Endodermal cell (in vitro differentiated cells): ENCODE data around the gene OR1F1. TPM values are rescaled to one million over a fixed set of nuclear protein-coding genes. Genes with fewer than 3 reads are reported as not detected.

Source experiments
- DNase-seq: peaks from one replicate; pipeline ENCODE4 v3.0.0-alpha.2; 2017
- H3K27ac ChIP-seq: 2 replicates; pipeline ENCODE4 v1.5.1; 2013; ENCODE audit warnings: mild to moderate bottlenecking, low read depth, low read length, moderate library complexity
- H3K27me3 ChIP-seq: 2 replicates; pipeline ENCODE4 v1.6.1; 2013; ENCODE audit warnings: mild to moderate bottlenecking, low read length, moderate library complexity; ENCODE audit not compliant: insufficient read depth, control insufficient read depth, poor library complexity, severe bottlenecking
- H3K36me3 ChIP-seq: 2 replicates; pipeline ENCODE4 v1.7.0; 2013; ENCODE audit warnings: mild to moderate bottlenecking, low read length, moderate library complexity; ENCODE audit not compliant: control insufficient read depth, insufficient read depth
- H3K4me1 ChIP-seq: one replicate; pipeline ENCODE4 v1.7.0; 2013; ENCODE audit warnings: low read length; ENCODE audit not compliant: control insufficient read depth, insufficient read depth
- H3K4me3 ChIP-seq: 2 replicates; pipeline ENCODE4 v1.5.1; 2013; ENCODE audit warnings: mild to moderate bottlenecking, low read length, moderate library complexity
- H3K9ac ChIP-seq: 2 replicates; pipeline ENCODE4 v1.6.1; 2013; ENCODE audit warnings: mild to moderate bottlenecking, low read length, moderate library complexity; ENCODE audit not compliant: poor library complexity, severe bottlenecking; ENCODE audit errors: extremely low read depth
- H3K9me3 ChIP-seq: 2 replicates; pipeline ENCODE4 v1.6.1; 2013; ENCODE audit warnings: mild to moderate bottlenecking, low read length, moderate library complexity; ENCODE audit not compliant: control insufficient read depth
- H3K27ac Mint-ChIP-seq: 2 replicates; pipeline ENCODE4 v1.8.0; 2020; ENCODE audit warnings: mixed read lengths
- H3K27me3 Mint-ChIP-seq: 2 replicates; pipeline ENCODE4 v1.8.0; 2021; ENCODE audit warnings: mild to moderate bottlenecking, mixed read lengths; ENCODE audit not compliant: insufficient read depth
- H3K36me3 Mint-ChIP-seq: 2 replicates; pipeline ENCODE4 v1.8.0; 2020; ENCODE audit warnings: low read depth, mixed read lengths
- H3K4me1 Mint-ChIP-seq: 2 replicates; pipeline ENCODE4 v1.8.0; 2020; ENCODE audit warnings: mixed read lengths
- H3K4me3 Mint-ChIP-seq: 2 replicates; pipeline ENCODE4 v1.8.0; 2020; ENCODE audit warnings: mild to moderate bottlenecking, moderate library complexity, mixed read lengths
- H3K9me3 Mint-ChIP-seq: 2 replicates; pipeline ENCODE4 v1.8.0; 2020; ENCODE audit warnings: mild to moderate bottlenecking, mixed read lengths
- WGBS, 2 experiments: methylation state at CpG; one replicate each; pipeline versions ENCODE4 v1.1.5 to v1.1.7; 2013; ENCODE audit warnings: missing lambda C conversion rate in 2 of 2, mixed read lengths in 1 of 2; ENCODE audit not compliant: insufficient coverage in 1 of 2, insufficient read length in 1 of 2; 5-methylcytosine and 5-hydroxymethylcytosine counted together
- total RNA-seq, 2 donors: library from RNA; stranded (reverse); fragmentation: NEBNext Ultra II Directional in 1 of 2; extraction: Animal tissue kit (Norgen Biotek cat#: 25700) in 1 of 2; gene quantifications; 2 replicates in 1 of 2; 3 replicates in 1 of 2; pipeline ENCODE4 v1.2.1, GENCODE V29; 2021
- TF ChIP-seq, protein P1 (sequence below): fragments of 200-600 bp; sonication (generic); conservative IDR thresholded peaks from 2 replicates; pipeline ENCODE4 v1.5.0; 2021; ENCODE audit warnings: antibody characterized with exemption, mild to moderate bottlenecking

OR1F1 gene
- total RNA-seq, 2 donors from 2014 or later, result 0.29 TPM; not detected in 1

DNA sequence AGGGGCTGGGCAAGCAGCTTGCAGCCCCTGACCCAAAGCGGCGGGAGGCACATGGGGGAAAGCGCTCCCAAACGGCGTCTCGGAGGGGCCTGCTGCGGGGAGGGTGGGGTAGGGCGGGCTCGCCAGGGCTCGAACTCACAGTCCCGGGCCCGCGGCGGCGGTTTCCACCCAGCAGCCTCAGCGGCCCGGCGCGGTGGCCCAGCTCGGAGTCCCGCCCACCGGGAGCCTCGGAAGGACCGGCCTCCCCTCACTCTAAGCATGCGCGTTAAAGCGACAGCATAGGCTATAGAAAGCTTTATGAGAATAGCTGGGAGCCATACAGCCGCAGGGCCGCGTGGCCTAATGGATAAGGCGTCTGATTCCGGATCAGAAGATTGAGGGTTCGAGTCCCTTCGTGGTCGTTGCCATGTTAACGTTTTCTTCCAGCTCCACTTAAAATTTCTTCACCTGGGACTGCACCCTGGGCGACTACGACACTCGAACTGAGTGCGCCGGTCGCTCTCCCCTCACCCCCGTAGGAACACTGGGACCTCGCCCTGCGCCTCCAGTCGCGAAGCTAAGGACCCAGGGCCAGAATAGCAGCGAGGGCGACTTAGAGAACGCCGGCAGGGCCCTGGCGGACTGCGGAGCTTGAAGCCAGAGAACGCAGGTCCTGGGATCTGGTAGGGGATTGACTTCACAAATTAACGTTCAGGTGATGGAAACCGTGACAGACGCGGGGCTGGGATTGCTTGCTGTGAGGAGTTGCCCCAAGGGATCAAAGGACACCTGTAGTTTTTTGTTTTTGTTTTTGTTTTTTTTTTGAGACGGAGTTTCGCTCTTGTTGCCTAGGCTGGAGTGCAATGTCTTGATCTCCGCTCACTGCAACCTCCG is 37.4 kb upstream of the OR1F1 start:
- TF ChIP-seq, protein P1, sequence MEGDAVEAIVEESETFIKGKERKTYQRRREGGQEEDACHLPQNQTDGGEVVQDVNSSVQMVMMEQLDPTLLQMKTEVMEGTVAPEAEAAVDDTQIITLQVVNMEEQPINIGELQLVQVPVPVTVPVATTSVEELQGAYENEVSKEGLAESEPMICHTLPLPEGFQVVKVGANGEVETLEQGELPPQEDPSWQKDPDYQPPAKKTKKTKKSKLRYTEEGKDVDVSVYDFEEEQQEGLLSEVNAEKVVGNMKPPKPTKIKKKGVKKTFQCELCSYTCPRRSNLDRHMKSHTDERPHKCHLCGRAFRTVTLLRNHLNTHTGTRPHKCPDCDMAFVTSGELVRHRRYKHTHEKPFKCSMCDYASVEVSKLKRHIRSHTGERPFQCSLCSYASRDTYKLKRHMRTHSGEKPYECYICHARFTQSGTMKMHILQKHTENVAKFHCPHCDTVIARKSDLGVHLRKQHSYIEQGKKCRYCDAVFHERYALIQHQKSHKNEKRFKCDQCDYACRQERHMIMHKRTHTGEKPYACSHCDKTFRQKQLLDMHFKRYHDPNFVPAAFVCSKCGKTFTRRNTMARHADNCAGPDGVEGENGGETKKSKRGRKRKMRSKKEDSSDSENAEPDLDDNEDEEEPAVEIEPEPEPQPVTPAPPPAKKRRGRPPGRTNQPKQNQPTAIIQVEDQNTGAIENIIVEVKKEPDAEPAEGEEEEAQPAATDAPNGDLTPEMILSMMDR, result peak; percentile 11
- peak overlapping the region; percentile 90 for H3K4me3 ChIP-seq
- no peaks in the 10 kb centered on the region for H3K4me1 ChIP-seq
- Mint-ChIP-seq H3K9me3 (peaks cover 2% of the 10 kb centered on the region), H3K4me1 (peaks cover 4% of the 10 kb centered on the region), H3K36me3 (no peaks in the 10 kb centered on the region), H3K27ac (peak overlapping the region; percentile 93), H3K4me3 (peak overlapping the region; percentile 82), H3K27me3 (peaks cover 28% of the 10 kb centered on the region)
- H3K36me3 ChIP-seq, result no peaks in the 10 kb centered on the region
- DNase-seq, result peak; percentile 99
- WGBS, 2 experiments, result 0 to 1% methylated on average over 22 to 61 of the region's 62 CpGs
- no peak overlapping the region for H3K27ac ChIP-seq
- peak overlapping the region; percentile 60 for H3K9ac ChIP-seq
- no peaks in the 10 kb centered on the region for H3K9me3 ChIP-seq
- peaks cover 19% of the 10 kb centered on the region for H3K27me3 ChIP-seq

DNA sequence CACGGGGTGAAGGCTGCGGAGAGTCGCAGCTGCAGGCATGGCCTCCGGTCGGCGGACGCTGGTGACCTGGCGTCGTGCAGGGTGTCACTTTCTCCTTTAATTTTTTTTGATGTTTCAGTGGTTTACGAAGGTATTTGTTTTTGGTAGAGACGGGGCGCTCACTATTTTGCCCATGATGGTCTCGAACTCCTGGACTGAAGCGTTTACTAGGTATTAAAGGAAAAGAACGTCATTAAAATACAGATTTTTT is 36.1 kb upstream of the OR1F1 start:
- H3K9ac ChIP-seq, result peak overlapping the region; percentile 43
- H3K27ac ChIP-seq, result no peak overlapping the region
- WGBS, 2 experiments, result 11% methylated on average over 9 to 15 of the region's 15 CpGs

DNA sequence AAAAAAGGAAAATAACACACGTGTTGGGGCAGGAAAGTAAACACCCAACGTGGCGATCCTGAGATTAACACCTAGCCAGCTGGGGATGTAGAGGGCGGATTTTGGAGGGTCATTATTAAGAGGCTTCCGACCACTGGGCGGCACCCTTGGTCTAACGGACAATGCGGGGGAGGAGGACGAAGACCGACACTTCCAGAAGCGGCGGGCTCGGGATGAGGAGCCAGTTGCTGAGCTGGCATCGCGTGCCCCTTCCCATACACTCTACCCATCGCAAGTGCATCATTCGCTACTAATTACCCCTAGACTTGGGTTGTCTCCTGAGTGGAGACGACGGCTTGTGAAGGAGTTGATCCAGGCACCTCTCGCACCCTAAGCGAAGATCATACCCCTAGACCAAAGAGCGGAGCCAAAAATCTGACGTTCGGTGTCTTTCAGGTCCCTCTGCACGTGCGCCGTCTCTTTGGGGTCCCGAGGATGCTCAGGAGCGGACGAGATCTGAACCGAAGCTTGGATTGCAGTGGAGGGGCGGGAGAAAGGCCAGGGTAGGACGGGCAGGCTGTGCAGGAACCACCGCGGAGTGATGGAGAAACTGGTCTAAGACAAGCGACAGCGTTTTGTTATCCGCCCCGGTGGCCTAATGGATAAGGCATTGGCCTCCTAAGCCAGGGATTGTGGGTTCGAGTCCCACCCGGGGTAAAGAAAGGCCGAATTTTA is 35.6 kb upstream of the OR1F1 start:
- peak overlapping the region; percentile 82 for H3K4me3 Mint-ChIP-seq
- H3K9me3 Mint-ChIP-seq, result peaks cover 2% of the 10 kb centered on the region
- WGBS, 2 experiments, result 0 to 1% methylated on average over 21 to 42 of the region's 42 CpGs
- peak; percentile 99 for DNase-seq
- Histone ChIP-seq H3K4me1 (no peaks in the 10 kb centered on the region), H3K27me3 (peaks cover 18% of the 10 kb centered on the region), H3K4me3 (peak overlapping the region; percentile 93), H3K9me3 (no peaks in the 10 kb centered on the region), H3K27ac (no peak overlapping the region), H3K9ac (peak overlapping the region; percentile 43), H3K36me3 (no peaks in the 10 kb centered on the region)
- TF ChIP-seq, protein P1, result peak; percentile 66
- peak overlapping the region; percentile 83 for H3K27ac Mint-ChIP-seq
- H3K27me3 Mint-ChIP-seq, result peaks cover 30% of the 10 kb centered on the region
- H3K4me1 Mint-ChIP-seq, result peaks cover 4% of the 10 kb centered on the region
- no peaks in the 10 kb centered on the region for H3K36me3 Mint-ChIP-seq

More for the DNA sequence above, 36.1 kb upstream of the OR1F1 start:
- Histone ChIP-seq H3K4me1 (no peaks in the 10 kb centered on the region), H3K9me3 (no peaks in the 10 kb centered on the region), H3K4me3 (peak overlapping the region; percentile 93), H3K36me3 (no peaks in the 10 kb centered on the region), H3K27me3 (peaks cover 19% of the 10 kb centered on the region)
- TF ChIP-seq, protein P1, result no peak
- Mint-ChIP-seq H3K36me3 (no peaks in the 10 kb centered on the region), H3K4me3 (peak overlapping the region; percentile 82), H3K4me1 (peaks cover 4% of the 10 kb centered on the region), H3K27ac (peak overlapping the region; percentile 83), H3K27me3 (peaks cover 27% of the 10 kb centered on the region), H3K9me3 (peaks cover 2% of the 10 kb centered on the region)
- peak; percentile 61 for DNase-seq
